Loucy (cell line): ENCODE measurements around the gene DDX10.

ENCODE experiments used
- H2AFZ ChIP-seq: fragments of 200-600 bp; sonication (generic); 2 replicates; pipeline ENCODE4 v1.6.0; 2016; ENCODE audit warnings: antibody characterized with exemption, mild to moderate bottlenecking, low read length, moderate library complexity
- H3F3A ChIP-seq: fragments of 200-600 bp; 2 replicates; pipeline ENCODE4 v1.6.0; 2016; ENCODE audit warnings: antibody characterized with exemption, low read depth, mild to moderate bottlenecking
- H3K27me3 ChIP-seq: fragments of 200-600 bp; sonication (generic); 2 replicates; pipeline ENCODE4 v1.6.1; 2014; ENCODE audit warnings: low read length, mild to moderate bottlenecking; ENCODE audit not compliant: insufficient read depth, poor library complexity, severe bottlenecking
- H3K36me3 ChIP-seq: fragments of 200-600 bp; sonication (generic); 2 replicates; pipeline ENCODE4 v1.6.1; 2016; ENCODE audit warnings: low read length; ENCODE audit not compliant: insufficient read depth
- H3K4me1 ChIP-seq: fragments of 200-600 bp; sonication (generic); 2 replicates; pipeline ENCODE4 v1.5.1; 2014; ENCODE audit warnings: low read length, mild to moderate bottlenecking; ENCODE audit not compliant: insufficient read depth, poor library complexity, severe bottlenecking
- H3K4me2 ChIP-seq: fragments of 200-600 bp; sonication (generic); 2 replicates; pipeline ENCODE4 v1.6.0; 2014; ENCODE audit warnings: antibody characterized with exemption, low read length, low read depth, mild to moderate bottlenecking; ENCODE audit not compliant: poor library complexity, severe bottlenecking
- H3K4me3 ChIP-seq: fragments of 200-600 bp; sonication (generic); 2 replicates; pipeline ENCODE4 v1.5.1; 2014; ENCODE audit warnings: low read length, mild to moderate bottlenecking, mixed read lengths; ENCODE audit not compliant: poor library complexity, severe bottlenecking
- H3K79me2 ChIP-seq: fragments of 200-600 bp; sonication (generic); 2 replicates; pipeline ENCODE4 v1.6.1; 2014; ENCODE audit warnings: low read length; ENCODE audit not compliant: insufficient read depth
- H3K9ac ChIP-seq: fragments of 200-600 bp; sonication (generic); 2 replicates; pipeline ENCODE4 v1.6.0; 2014; ENCODE audit warnings: mild to moderate bottlenecking, low read depth, low read length, moderate library complexity; ENCODE audit not compliant: poor library complexity, severe bottlenecking
- H3K9me2 ChIP-seq: fragments of 200-600 bp; sonication (generic); replicated peaks from 2 replicates; pipeline ENCODE4 v1.6.1; 2016; ENCODE audit warnings: low read depth, low read length, mixed read lengths
- H3K9me3 ChIP-seq: fragments of 200-600 bp; sonication (generic); 2 replicates; pipeline ENCODE4 v1.6.1; 2014; ENCODE audit warnings: mild to moderate bottlenecking, antibody characterized with exemption, low read length, low read depth; ENCODE audit not compliant: insufficient read depth
- H4K20me1 ChIP-seq: fragments of 200-600 bp; sonication (generic); 2 replicates; pipeline ENCODE4 v1.6.0; 2014; ENCODE audit warnings: antibody characterized with exemption, low read length, mild to moderate bottlenecking; ENCODE audit not compliant: insufficient read depth, poor library complexity, severe bottlenecking
- CTCF ChIP-seq: fragments of 200-600 bp; sonication (generic); conservative IDR thresholded peaks from 2 replicates; pipeline ENCODE4 v1.5.1; 2014; ENCODE audit warnings: mild to moderate bottlenecking, antibody characterized with exemption, low read length
- EZH2phosphoT487 ChIP-seq: fragments of 200-600 bp; IDR thresholded peaks from 2 replicates; pipeline ENCODE4 v1.6.1; 2018; ENCODE audit warnings: antibody characterized with exemption, mild to moderate bottlenecking, moderate library complexity, borderline replicate concordance

DDX10 gene

GRCh38 chr11:108939135-108939534 is 274.3 kb downstream of the DDX10 start:
- Histone ChIP-seq H2AFZ (no peak overlapping the region), H3K36me3 (peaks cover 8% of the 10 kb centered on the region; the same call in 1 of the 2 replicates), H3K4me1 (no peaks in the 10 kb centered on the region), H3K27me3 (no peaks in the 10 kb centered on the region), H3K9me2 (no peaks in the 10 kb centered on the region), H3K4me3 (no peak overlapping the region), H3K9me3 (no peaks in the 10 kb centered on the region), H3K9ac (no peak overlapping the region), H4K20me1 (no peaks in the 10 kb centered on the region), H3K79me2 (no peaks in the 10 kb centered on the region), H3K4me2 (no peak overlapping the region), H3F3A (no peaks in the 10 kb centered on the region)
- TF ChIP-seq CTCF (no peak), EZH2phosphoT487 (no peak)

GRCh38 chr11:108943853-108944252 is 279.0 kb downstream of the DDX10 start:
- H3K4me3 ChIP-seq: no peak overlapping the region
- H3K27me3 ChIP-seq: no peaks in the 10 kb centered on the region
- no peak overlapping the region for H3K9ac ChIP-seq
- TF ChIP-seq CTCF (no peak), EZH2phosphoT487 (no peak)
- H4K20me1 ChIP-seq: no peaks in the 10 kb centered on the region
- no peaks in the 10 kb centered on the region for H3K4me1 ChIP-seq
- H3K4me2 ChIP-seq: no peak overlapping the region
- no peak overlapping the region for H2AFZ ChIP-seq
- H3K79me2 ChIP-seq: no peaks in the 10 kb centered on the region
- H3K36me3 ChIP-seq: peaks cover 8% of the 10 kb centered on the region; the same call in 1 of the 2 replicates
- no peaks in the 10 kb centered on the region for H3K9me2 ChIP-seq
- no peaks in the 10 kb centered on the region for H3K9me3 ChIP-seq
- H3F3A ChIP-seq: no peaks in the 10 kb centered on the region

DNA sequence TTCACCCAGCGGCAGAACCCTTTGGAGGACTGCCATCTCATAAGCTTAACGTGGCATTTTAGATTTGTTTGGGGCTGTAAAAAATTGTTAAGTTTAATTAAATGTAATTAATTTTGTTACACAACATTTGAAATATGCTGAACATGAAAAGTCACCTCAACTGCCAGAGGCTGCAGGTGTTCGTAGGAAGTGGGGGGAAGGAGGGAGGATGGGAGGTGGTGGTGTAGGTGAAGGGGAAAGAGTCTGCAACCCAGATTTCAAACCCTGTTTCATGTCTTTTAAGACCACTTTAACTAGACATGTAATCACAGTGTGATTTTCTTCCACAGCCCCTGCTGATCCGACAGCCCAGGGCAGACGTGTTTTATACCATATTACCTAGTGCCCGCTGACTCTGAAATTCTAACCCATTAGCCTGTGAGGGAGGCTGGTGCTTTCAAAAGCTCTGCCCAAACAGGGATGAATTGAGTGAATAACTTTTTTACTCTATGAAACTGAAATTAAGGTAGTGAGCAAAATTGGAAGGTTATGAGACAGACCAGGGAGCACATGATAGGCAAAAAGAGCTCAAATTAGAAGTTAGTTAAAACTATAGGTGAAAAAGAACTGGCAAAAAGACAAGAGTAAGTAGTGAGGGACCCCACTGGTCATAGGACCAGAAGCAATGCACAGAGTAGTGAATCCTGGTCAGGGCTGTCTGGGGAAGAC is 279.8 kb downstream of the DDX10 start:
- H3K9ac ChIP-seq: no peak overlapping the region
- no peaks in the 10 kb centered on the region for H3K9me2 ChIP-seq
- no peaks in the 10 kb centered on the region for H3K9me3 ChIP-seq
- no peak overlapping the region for H3K4me2 ChIP-seq
- H3K79me2 ChIP-seq: no peaks in the 10 kb centered on the region
- no peaks in the 10 kb centered on the region for H4K20me1 ChIP-seq
- H3K27me3 ChIP-seq: no peaks in the 10 kb centered on the region
- H3K36me3 ChIP-seq: peaks cover 8% of the 10 kb centered on the region; the same call in 1 of the 2 replicates
- H3F3A ChIP-seq: no peaks in the 10 kb centered on the region
- H2AFZ ChIP-seq: no peak overlapping the region
- H3K4me1 ChIP-seq: no peaks in the 10 kb centered on the region
- TF ChIP-seq EZH2phosphoT487: no peak
- no peak for TF ChIP-seq CTCF
- no peak overlapping the region for H3K4me3 ChIP-seq
